Activated T-cell treated with anti-CD3 and anti-CD28 coated beads, Interleukin-2, amount 50 U/mL, for 4 hours (primary cell): ENCODE results near the gene SPDYE1. TPM values are rescaled to one million over a fixed set of nuclear protein-coding genes. Genes with fewer than 3 reads are reported as not detected.

Experiments used
- ATAC-seq, 2 donors: fragments of 200-7000 bp; cut with Tn5 transposase; one replicate each; pipeline ENCODE4 v1.10.0; 2021
- DNase-seq: peaks from one replicate; pipeline ENCODE4 v3.0.0-alpha.2; 2020
- H3K27me3 Mint-ChIP-seq: one replicate; pipeline ENCODE4 v1.8.0; 2021; ENCODE audit warnings: low read depth, mixed read lengths
- H3K36me3 Mint-ChIP-seq: one replicate; pipeline ENCODE4 v1.8.0; 2022; ENCODE audit warnings: mixed read lengths; ENCODE audit not compliant: insufficient read depth
- H3K4me1 Mint-ChIP-seq: one replicate; pipeline ENCODE4 v1.8.0; 2021; ENCODE audit warnings: low read depth, mixed read lengths
- H3K4me3 Mint-ChIP-seq: one replicate; pipeline ENCODE4 v1.8.0; 2021; ENCODE audit warnings: mild to moderate bottlenecking, moderate library complexity, mixed read lengths
- H3K9me3 Mint-ChIP-seq: one replicate; pipeline ENCODE4 v1.8.0; 2021; ENCODE audit warnings: mixed read lengths
- total RNA-seq, 3 donors: library from RNA; stranded (reverse); gene quantifications; one replicate each; pipeline ENCODE4 v1.2.1, GENCODE V29; 2021

SPDYE1 gene
- total RNA-seq, 3 donors from 2014 or later, result not detected

DNA sequence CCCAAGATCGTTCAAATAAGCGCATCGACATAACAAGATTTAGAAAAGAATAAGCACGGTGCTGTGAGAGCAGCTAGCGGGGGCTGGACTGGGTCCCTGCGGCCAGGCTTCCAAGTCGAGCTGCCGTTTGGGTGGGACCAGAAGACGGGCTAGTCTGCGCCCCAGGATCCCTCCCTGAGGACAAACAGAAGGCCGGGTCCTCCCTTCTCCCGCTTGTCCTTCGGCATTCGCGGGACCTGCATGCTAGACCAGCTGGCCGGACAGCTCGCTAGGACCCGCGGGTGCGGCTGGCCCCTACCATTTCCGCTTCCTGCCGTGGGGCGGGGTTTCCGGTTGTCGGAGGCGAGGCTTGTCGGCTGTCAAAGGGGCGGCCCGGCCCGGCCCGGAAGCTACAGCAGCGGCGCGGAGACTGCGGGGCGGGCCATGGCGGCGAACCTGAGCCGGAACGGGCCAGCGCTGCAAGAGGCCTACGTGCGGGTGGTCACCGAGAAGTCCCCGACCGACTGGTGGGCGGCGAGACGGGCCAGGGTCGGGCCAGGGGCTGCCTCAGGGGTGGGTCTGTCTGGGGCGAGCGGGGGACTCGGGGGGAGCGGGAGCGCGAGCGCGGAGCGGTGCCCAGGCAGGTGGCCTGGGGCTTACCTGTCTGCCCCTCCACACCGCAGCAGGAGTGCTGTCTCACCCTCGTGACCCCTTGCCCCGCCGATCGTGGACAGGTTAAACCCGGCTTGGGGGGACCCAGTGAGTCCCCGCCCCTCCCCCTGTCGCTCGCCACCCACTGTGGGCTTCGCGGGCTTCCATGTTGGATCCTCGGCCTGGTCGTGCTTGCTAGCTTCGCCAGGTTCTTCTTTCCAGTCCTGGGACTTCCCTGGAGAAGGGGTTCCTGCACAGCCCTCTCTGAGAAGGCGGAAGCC, 46.9 kb downstream of the SPDYE1 start, which contains the start of gene DBNL:
TSS of gene DBNL (plus strand) at position 388 of the 911 bp plus-strand sequence. CDS start at position 424, 36 bp downstream.
- peak; percentile 77 to 81 for ATAC-seq
- peak; percentile 81 for DNase-seq
- H3K4me3 Mint-ChIP-seq, result peak within 1 kb of the TSS; percentile 87
- no peaks in the 10 kb centered on the region for H3K27me3 Mint-ChIP-seq
- H3K36me3 Mint-ChIP-seq, result peaks cover 14% of the 10 kb centered on the region
- no peaks in the 10 kb centered on the region for H3K9me3 Mint-ChIP-seq
- peaks cover 48% of the 10 kb centered on the region for H3K4me1 Mint-ChIP-seq

DNA sequence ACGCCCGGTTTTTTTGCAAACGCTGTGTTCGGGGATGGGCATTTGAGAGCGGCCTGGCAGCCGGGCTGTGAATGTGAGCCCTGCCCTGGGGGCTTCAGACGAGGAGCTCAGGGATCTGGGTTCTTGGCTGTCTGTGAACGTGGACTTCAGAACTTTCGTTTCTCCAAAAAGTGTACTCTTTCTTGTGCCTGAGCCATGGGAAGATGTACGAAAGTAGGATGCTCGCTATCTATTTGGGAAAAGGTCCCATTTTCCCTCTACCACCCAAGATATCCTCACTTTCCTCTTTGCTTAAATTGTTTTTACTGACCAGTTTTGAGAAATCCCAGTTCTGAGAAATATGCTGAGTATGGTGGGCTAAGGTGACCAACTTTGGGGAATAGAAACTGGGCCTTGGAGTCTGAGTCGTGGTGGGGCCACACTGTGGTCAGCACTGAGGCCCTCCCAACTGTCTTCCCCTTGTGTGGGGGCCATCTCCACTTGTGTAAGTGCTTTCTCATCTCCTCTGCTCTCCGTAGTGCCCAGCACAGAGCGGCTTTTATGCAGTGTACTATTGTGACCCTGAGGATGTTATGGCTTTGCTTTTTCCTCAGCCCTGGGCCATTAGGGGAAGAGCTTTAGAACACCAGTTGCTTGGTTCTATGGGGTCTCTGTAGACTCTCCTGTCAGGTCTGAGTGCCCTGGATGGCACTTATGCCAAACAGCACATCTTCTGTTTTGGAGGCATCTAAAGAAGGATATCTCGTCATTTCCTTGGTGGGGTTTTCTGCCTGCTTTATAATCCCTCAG, 47.7 kb downstream of the SPDYE1 start:
- Mint-ChIP-seq H3K27me3 (no peaks in the 10 kb centered on the region), H3K4me1 (peaks cover 56% of the 10 kb centered on the region), H3K4me3 (peak overlapping the region; percentile 87), H3K9me3 (no peaks in the 10 kb centered on the region), H3K36me3 (peaks cover 14% of the 10 kb centered on the region)
- peak in 1 of 2 donors; percentile 19 for ATAC-seq
- DNase-seq, result no peak

DNA sequence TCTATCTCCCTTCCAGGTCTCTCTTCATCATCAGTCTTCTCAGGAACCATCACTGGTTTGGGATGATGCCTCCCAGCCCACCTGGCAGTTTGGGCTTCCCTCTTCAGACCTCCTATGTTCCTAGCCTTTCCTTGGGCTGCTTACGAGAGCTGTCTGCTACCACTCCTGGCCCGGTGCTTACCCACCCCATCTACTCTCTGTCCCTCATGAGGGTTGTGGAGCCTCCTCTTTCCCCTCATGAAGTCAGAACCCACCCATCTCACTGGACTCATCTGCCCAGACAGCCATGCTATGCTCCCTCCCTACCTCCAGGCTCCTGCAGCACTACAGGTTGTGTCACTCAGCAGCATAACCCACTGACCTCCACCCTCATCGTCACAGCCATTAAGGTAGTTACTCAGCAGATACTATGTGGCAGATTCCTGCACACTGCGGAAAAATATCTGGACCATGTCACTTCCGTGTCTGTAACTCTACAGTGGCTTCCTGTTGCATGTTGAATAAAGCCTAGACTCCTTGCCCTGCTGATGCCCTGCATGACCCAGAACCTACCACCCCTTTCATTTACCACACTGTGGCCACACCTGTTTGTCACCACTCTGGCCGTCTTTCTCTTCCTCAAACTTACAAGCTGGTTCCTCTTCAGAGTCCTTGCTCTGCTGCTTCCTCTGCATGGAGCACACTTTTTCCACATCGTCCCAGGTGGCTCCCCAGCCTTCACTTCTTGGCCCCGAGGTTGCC, 48.8 kb downstream of the SPDYE1 start:
- H3K36me3 Mint-ChIP-seq, result peaks cover 19% of the 10 kb centered on the region
- ATAC-seq, result peak; percentile 10 to 14
- H3K4me1 Mint-ChIP-seq, result peaks cover 63% of the 10 kb centered on the region

DNA sequence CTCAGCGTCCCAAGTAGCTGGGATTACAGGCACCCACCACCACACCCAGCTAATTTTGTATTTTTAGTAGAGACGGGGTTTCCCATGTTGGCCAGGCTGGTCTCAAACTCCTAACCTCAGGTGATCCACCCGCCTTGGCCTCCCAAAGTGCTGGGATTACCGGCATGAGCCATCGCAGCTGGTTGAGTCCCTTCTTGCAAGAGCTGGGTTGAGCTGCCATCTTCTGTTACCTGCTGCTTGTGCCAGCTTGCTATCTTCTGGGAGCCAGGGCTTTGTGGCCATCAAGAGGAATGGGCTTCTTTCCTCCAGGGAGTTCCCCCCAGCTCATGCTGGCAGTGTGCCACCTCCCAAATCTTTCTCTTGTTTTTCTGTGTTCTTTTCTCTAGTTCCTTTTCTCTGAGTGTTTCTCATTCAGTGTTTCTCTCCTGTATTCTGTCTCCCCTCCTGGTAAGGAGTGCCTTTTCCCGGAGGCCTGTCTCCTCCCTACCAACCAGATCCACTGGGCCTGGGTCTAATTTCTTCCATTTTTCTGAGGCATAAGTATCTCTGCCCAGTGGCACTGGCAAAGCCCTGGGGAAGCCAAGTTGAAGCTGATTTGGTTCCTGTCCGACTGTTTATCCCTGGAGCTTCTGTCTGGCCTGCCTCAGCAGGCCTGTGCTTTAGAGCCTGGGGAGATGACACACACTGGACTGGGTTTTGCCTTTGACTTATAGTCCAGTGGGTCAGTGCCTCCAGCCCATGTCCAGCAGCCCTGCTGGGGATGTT, 50.5 kb downstream of the SPDYE1 start:
- no peak for DNase-seq
- Mint-ChIP-seq H3K36me3 (peaks cover 28% of the 10 kb centered on the region), H3K27me3 (no peaks in the 10 kb centered on the region), H3K4me3 (no peak overlapping the region), H3K4me1 (peaks cover 75% of the 10 kb centered on the region), H3K9me3 (no peaks in the 10 kb centered on the region)
- no peak for ATAC-seq

More for the DNA sequence above, 48.8 kb downstream of the SPDYE1 start:
- H3K9me3 Mint-ChIP-seq, result no peaks in the 10 kb centered on the region
- peak overlapping the region; percentile 87 for H3K4me3 Mint-ChIP-seq
- DNase-seq, result no peak
- no peaks in the 10 kb centered on the region for H3K27me3 Mint-ChIP-seq

DNA sequence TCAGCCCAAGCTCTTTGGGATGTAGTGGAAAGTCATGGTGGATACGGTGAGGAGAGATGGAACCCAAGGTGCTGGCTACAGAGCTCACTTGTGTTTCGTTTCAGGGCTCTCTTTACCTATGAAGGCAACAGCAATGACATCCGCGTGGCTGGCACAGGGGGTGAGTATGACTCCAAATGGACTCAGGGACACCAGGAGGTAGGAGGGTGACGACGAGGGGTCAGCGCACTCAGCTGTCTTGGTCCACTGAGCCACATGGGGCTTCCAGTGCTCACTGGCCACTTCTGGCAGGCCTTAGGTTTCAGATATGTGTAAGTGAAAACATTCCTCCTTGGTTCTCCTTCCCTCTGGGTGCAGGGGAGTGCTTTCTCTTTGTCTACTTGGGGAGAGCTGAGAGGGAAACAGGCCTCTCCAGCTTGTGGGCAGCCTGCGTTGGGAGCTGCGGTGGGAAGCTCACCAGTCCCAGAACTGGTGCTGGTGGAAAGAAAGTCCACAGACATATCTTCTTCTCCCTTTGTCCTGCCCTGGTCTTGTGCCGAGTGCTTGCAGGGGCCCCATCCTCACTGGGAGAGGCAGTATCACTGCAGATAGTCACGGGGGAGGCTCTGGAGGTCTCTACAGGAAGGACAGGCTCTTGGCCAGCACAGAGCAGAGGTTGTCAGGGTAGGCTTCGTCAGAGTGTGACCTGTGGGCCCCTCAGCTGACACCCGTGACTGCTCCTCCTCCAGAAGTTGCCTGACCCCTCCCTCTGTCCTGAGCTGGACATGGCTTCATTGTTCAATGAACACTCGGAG, 52.6 kb downstream of the SPDYE1 start:
- H3K36me3 Mint-ChIP-seq, result peaks cover 31% of the 10 kb centered on the region
- H3K27me3 Mint-ChIP-seq, result no peaks in the 10 kb centered on the region
- no peaks in the 10 kb centered on the region for H3K9me3 Mint-ChIP-seq
- no peak overlapping the region for H3K4me3 Mint-ChIP-seq
- H3K4me1 Mint-ChIP-seq, result peaks cover 69% of the 10 kb centered on the region
- ATAC-seq (no peak), DNase-seq (no peak)

DNA sequence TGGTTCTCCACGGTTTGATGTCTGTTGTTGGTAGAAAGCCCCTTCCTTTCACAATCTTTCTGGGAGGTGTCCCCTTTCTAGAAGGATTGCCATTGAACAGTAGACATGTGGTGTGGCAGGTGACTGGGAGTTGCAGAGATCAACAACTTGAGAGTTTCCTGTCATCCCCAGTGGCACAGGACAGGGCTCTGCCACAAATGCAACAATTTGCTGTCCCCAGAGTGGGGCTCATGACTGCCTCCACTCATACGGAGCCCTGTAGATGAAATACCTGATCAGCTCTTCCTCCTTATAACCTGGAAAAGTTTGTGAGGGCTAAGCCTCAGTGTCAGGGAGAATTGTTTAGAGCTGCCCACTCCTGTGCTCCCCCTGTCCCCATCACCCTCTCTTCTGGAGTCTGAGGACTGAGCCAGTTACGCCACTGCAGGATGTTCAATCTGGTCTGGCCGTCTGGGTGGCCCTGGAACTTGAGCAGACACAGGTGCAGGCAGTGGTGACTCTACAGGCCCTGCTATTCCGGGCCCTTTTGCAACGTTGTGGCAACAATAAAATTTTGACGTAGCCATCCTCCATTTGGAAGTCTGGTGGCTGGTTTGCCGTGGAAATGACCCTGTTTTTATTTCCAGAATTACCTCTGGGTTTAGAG, 53.3 kb downstream of the SPDYE1 start:
- H3K4me1 Mint-ChIP-seq, result peaks cover 68% of the 10 kb centered on the region
- no peak overlapping the region for H3K4me3 Mint-ChIP-seq
- H3K9me3 Mint-ChIP-seq, result no peaks in the 10 kb centered on the region
- ATAC-seq, result no peak
- H3K27me3 Mint-ChIP-seq, result no peaks in the 10 kb centered on the region
- H3K36me3 Mint-ChIP-seq, result peaks cover 38% of the 10 kb centered on the region
- no peak for DNase-seq

DNA sequence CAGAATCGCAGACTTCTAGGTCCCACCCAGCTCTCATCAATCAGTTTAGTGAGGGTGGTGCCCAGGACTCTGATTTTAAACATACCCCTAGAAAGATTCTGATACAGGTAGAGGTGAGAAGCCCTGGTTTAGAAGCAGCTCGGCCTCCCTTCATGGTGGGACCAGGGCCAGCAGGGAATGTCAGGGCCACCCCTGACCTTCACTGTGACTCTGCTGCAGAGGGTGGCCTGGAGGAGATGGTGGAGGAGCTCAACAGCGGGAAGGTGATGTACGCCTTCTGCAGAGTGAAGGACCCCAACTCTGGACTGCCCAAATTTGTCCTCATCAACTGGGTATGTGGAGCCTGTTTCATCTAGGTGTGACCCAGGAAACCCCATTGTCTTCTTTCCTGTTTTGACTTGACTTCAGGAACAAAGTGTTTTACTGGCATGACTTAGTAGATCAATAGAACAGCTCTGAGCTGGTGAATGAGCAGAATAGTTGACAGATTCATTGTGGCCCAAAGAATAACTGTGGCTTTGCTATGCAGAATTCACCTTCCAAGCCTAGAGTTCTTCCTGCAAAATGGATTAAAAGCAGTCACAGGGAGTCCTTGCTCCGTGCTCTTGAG, 54.0 kb downstream of the SPDYE1 start:
- peaks cover 38% of the 10 kb centered on the region for H3K36me3 Mint-ChIP-seq
- peaks cover 65% of the 10 kb centered on the region for H3K4me1 Mint-ChIP-seq
- no peak for DNase-seq
- no peak overlapping the region for H3K4me3 Mint-ChIP-seq
- H3K27me3 Mint-ChIP-seq, result no peaks in the 10 kb centered on the region
- ATAC-seq, result peak in 1 of 2 donors; percentile 30
- no peaks in the 10 kb centered on the region for H3K9me3 Mint-ChIP-seq

DNA sequence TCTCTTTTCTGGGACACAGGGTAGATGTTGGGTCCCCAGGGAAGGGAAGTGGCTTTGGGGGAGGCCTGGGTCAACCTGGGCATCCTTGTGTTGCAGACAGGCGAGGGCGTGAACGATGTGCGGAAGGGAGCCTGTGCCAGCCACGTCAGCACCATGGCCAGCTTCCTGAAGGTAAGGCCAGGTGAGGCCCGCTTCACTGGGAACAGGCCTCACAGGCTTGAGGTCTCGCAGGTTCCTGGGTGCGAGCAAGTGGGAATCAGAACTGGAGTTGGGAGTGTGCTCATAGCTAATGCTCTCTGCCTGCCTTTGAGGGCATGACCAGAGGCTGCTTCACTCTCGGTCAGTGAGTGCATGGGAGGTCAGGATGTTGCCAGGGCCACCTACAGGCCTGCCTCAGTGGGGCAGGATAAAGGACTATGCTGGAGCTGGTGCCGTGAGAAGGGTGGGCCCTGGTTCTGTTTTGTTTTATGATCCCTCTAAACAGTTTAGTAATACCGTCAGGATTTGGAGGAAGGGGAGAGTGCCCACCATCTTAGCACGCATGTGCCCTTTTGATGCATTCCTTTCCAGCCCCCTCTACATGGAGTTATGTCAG, 55.2 kb downstream of the SPDYE1 start:
- no peak overlapping the region for H3K4me3 Mint-ChIP-seq
- H3K27me3 Mint-ChIP-seq, result no peaks in the 10 kb centered on the region
- H3K4me1 Mint-ChIP-seq, result peaks cover 54% of the 10 kb centered on the region
- no peaks in the 10 kb centered on the region for H3K9me3 Mint-ChIP-seq
- DNase-seq, result no peak
- no peak for ATAC-seq
- peaks cover 35% of the 10 kb centered on the region for H3K36me3 Mint-ChIP-seq

DNA sequence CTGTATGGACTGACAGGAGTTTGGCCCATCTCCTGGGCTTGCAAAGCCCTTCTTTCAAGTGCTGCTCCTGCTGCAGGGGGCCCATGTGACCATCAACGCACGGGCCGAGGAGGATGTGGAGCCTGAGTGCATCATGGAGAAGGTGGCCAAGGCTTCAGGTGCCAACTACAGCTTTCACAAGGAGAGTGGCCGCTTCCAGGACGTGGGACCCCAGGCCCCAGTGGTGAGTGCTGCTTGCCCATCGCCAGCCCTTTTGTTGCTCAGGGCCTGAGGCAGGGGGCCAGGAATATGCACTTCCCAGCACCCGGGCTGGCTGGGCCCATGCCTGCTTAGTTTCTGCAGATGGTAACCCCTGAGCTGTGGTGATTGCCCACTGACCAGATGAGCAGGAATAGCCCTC, 59.0 kb downstream of the SPDYE1 start:
- H3K4me3 Mint-ChIP-seq, result no peak overlapping the region
- no peak for ATAC-seq
- DNase-seq, result no peak
- H3K27me3 Mint-ChIP-seq, result no peaks in the 10 kb centered on the region
- peaks cover 27% of the 10 kb centered on the region for H3K4me1 Mint-ChIP-seq
- H3K36me3 Mint-ChIP-seq, result peaks cover 46% of the 10 kb centered on the region
- no peaks in the 10 kb centered on the region for H3K9me3 Mint-ChIP-seq

DNA sequence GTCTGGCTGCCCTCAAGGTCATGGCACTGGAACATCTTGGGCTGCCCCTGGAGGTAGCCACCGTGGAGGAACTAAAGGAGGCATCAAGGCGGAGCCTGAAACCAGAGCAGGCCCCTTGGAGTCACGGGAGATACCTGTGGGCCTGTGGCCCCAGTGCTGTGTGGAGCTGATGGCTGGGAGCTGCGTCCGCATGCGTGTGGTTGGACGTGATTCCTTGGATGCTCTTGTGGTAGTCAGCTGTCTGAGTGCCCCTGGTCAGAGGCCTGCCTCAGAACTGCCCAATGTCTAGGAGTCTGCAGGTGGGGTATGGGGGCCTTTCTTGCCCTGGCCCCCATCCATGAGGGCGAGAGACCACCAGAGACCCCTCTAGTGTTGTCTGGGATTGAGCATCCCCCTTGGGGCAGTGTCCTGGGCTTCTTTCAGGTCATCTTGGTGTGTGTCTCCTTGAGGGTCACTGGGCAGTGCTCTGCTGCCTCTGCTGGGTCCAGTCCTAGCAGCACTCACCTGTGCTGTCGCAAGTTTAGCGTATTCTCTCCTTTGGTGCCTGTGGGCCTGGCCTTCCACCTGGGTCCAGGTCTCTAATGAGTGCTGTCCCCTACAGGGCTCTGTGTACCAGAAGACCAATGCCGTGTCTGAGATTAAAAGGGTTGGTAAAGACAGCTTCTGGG, 59.6 kb downstream of the SPDYE1 start:
- H3K4me3 Mint-ChIP-seq, result no peak overlapping the region
- ATAC-seq (no peak), DNase-seq (no peak)
- peaks cover 23% of the 10 kb centered on the region for H3K4me1 Mint-ChIP-seq
- H3K27me3 Mint-ChIP-seq, result no peaks in the 10 kb centered on the region
- peaks cover 44% of the 10 kb centered on the region for H3K36me3 Mint-ChIP-seq
- no peaks in the 10 kb centered on the region for H3K9me3 Mint-ChIP-seq

DNA sequence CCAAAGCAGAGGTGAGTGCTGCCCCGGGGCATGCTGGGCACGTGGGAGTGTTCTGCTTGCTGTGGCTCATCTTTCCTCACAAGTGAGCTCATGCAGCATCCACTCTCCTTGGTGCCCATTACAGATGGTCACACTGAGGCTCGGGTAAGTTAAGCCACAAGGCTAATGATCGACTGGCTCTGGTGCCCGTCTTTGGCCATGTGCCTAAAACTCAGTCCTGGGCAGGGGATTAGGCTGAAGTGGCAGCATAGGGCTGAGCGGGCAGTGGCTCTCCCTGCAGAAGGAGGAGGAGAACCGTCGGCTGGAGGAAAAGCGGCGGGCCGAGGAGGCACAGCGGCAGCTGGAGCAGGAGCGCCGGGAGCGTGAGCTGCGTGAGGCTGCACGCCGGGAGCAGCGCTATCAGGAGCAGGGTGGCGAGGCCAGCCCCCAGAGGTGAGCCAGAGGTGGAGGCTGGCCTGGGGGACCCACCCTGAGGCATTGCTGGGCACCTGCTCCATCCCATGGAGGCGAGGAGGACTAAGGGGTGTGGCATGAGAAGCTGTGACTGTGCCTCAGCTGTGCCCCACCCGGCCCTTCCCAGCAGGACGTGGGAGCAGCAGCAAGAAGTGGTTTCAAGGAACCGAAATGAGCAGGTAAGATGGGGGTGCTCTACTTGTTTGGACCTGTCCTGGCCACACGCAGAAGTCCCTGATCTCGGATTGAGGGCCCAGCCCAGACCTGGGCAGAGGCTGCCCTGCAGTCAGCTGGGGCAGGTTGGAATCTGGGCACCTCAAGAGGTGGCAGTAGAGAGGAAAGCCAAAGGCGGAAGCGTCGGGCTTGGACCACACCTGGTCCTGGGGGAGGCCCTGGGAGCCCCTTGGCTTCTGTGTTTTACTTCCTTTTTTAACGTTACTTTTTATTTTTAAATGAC, 60.4 kb downstream of the SPDYE1 start:
- no peaks in the 10 kb centered on the region for H3K27me3 Mint-ChIP-seq
- H3K4me1 Mint-ChIP-seq, result peaks cover 16% of the 10 kb centered on the region
- DNase-seq (no peak), ATAC-seq (no peak)
- no peaks in the 10 kb centered on the region for H3K9me3 Mint-ChIP-seq
- H3K4me3 Mint-ChIP-seq, result no peak overlapping the region
- H3K36me3 Mint-ChIP-seq, result peaks cover 39% of the 10 kb centered on the region
